T-helper 2 cell treated with Interferon-gamma antibody and Interleukin-4, amounts not matched to agents 100 ng/mL and 5 ng/mL, for 36 hours (primary cell): ENCODE measurements around the gene PPP6R1. TPM values are rescaled to one million over a fixed set of nuclear protein-coding genes. Genes with fewer than 3 reads are reported as not detected.

Experiments used
- intact Hi-C: fragments of 100-400 bp; cut with micrococcal nuclease; formaldehyde crosslinking; loops from one replicate; pipeline ENCODE4 v1.15.1; 2023
- total RNA-seq: library from RNA; stranded (reverse); gene quantifications from 2 replicates; pipeline ENCODE4 v1.2.3, GENCODE V29; 2022

PPP6R1 gene
- total RNA-seq, 1 donor from 2014 or later = 218 TPM

- intact Hi-C loops = no loop called here
Observed at GRCh38 chr19:55188625-55189024, 70.2 kb downstream of the PPP6R1 start.

- intact Hi-C loops = no loop called here
Observed at GRCh38 chr19:55186080-55186479, 72.7 kb downstream of the PPP6R1 start.

GRCh38 chr19:55181740-55182139 lies 77.1 kb downstream of the PPP6R1 start:
- intact Hi-C loops = no loop called here

Other genes with a start within 250 kb of the PPP6R1 start
- gene GP6, start 220.8 kb downstream of the PPP6R1 start, total RNA-seq = 0.36 and 0.43 TPM in 2 replicates
- gene RDH13, start 195.9 kb downstream of the PPP6R1 start, total RNA-seq = 16.5 and 18.4 TPM in 2 replicates
- gene EPS8L1, start 183.1 kb downstream of the PPP6R1 start, total RNA-seq = 4.0 and 4.8 TPM in 2 replicates
- 132 and 136 TPM in 2 replicates for gene PPP1R12C, start 141.4 kb downstream of the PPP6R1 start, total RNA-seq
- gene TNNT1, start 109.8 kb downstream of the PPP6R1 start, total RNA-seq = 0.34 and 0.48 TPM in 2 replicates
- gene TNNI3, start 101.3 kb downstream of the PPP6R1 start, total RNA-seq = not detected in 2 replicates
- 0.18 TPM in 1 of 2 replicates, not detected in the other for gene DNAAF3, start 92.4 kb downstream of the PPP6R1 start, total RNA-seq
- gene SYT5, start 78.7 kb downstream of the PPP6R1 start, total RNA-seq = not detected in 2 replicates
- gene PTPRH, start 49.5 kb downstream of the PPP6R1 start, total RNA-seq = not detected in 2 replicates
- 9.4 and 9.6 TPM in 2 replicates for gene TMEM86B, start 30.3 kb downstream of the PPP6R1 start, total RNA-seq
- 35.6 and 35.7 TPM in 2 replicates for gene HSPBP1, start 21.1 kb upstream of the PPP6R1 start, total RNA-seq
- 4.9 and 5.3 TPM in 2 replicates for gene BRSK1, start 25.0 kb upstream of the PPP6R1 start, total RNA-seq
- 0.39 and 0.89 TPM in 2 replicates for gene TMEM150B, start 66.3 kb upstream of the PPP6R1 start, total RNA-seq
- gene KMT5C, start 80.9 kb upstream of the PPP6R1 start, total RNA-seq = 17.5 and 18.9 TPM in 2 replicates
- 0.45 and 0.64 TPM in 2 replicates for gene COX6B2, start 95.7 kb upstream of the PPP6R1 start, total RNA-seq
- gene GARIN5B, start 104.2 kb upstream of the PPP6R1 start, total RNA-seq = not detected in 2 replicates
- 0.55 and 0.61 TPM in 2 replicates for gene IL11, start 111.4 kb upstream of the PPP6R1 start, total RNA-seq
- not detected in 2 replicates for gene TMEM190, start 117.8 kb upstream of the PPP6R1 start, total RNA-seq
- 10.3 and 11.7 TPM in 2 replicates for gene TMEM238, start 125.3 kb upstream of the PPP6R1 start, total RNA-seq
- 2,481 and 2,547 TPM in 2 replicates for gene RPL28, start 126.9 kb upstream of the PPP6R1 start, total RNA-seq
- 213 and 217 TPM in 2 replicates for gene UBE2S, start 148.8 kb upstream of the PPP6R1 start, total RNA-seq
- gene SHISA7, start 184.3 kb upstream of the PPP6R1 start, total RNA-seq = not detected in 2 replicates
- 23.2 and 25.3 TPM in 2 replicates for gene ISOC2, start 202.6 kb upstream of the PPP6R1 start, total RNA-seq
- gene C19orf85, start 205.7 kb upstream of the PPP6R1 start, total RNA-seq = not detected in 2 replicates
- 6.6 and 10.3 TPM in 2 replicates for gene ZNF628, start 217.6 kb upstream of the PPP6R1 start, total RNA-seq
- gene NAT14, start 226.2 kb upstream of the PPP6R1 start, total RNA-seq = 9.3 and 12.3 TPM in 2 replicates
- gene SSC5D, start 229.4 kb upstream of the PPP6R1 start, total RNA-seq = 0.23 and 0.30 TPM in 2 replicates